ENCODE results near the gene MCUR1.

The MCUR1 gene

GRCh38 chr6:13760307-13761304, 53.8 kb downstream of the MCUR1 start:
- Histone ChIP-seq H3K18ac (ENCODE audit: low read depth in 1 of 2, low read length in 2 of 2) (no peak overlapping the region), H3K9ac (ENCODE audit: low read length) (peak overlapping the region; percentile 79), H2AK5ac (ENCODE audit: low read length, severe bottlenecking) (no peak overlapping the region), H4K8ac (ENCODE audit: low read length) (no peak overlapping the region), H3K4me2 (ENCODE audit: low read length, poor library complexity, severe bottlenecking) (no peak overlapping the region), H3K14ac (ENCODE audit: low read length in 2 of 2) (no peak overlapping the region), H3K9me3 (ENCODE audit: control insufficient read depth, low read length) (no peaks in the 10 kb centered on the region), H3K27ac (ENCODE audit: low read length, poor library complexity, severe bottlenecking) (no peak overlapping the region), H3K4me1 (ENCODE audit: control insufficient read depth, insufficient read depth, low read depth, low read length) (no peaks in the 10 kb centered on the region), H2AFZ (ENCODE audit: low read depth, low read length) (no peak overlapping the region), H2BK15ac (ENCODE audit: low read depth, poor library complexity, severe bottlenecking) (no peak overlapping the region), H3K4ac (ENCODE audit: low read depth in 1 of 2, low read length in 2 of 2) (peak overlapping the region in 1 of 2 experiments; percentile 28), H3K23ac (ENCODE audit: low read length in 2 of 2) (no peak overlapping the region), H3K36me3 (ENCODE audit: control insufficient read depth in 1 of 2, insufficient read depth in 2 of 2, low read depth in 1 of 2, low read length in 2 of 2) (no peaks in the 10 kb centered on the region), H4K91ac (ENCODE audit: low read length) (no peak overlapping the region), H2BK5ac (ENCODE audit: low read depth, low read length, poor library complexity, severe bottlenecking) (no peak overlapping the region), H3K79me1 (replicated peaks; ENCODE audit: low read length, poor library complexity, severe bottlenecking) (no peaks in the 10 kb centered on the region), H2BK12ac (ENCODE audit: low read length in 2 of 2) (no peak overlapping the region), H3K4me3 (ENCODE audit: insufficient read depth in 1 of 2, low read depth in 1 of 2, low read length in 2 of 2) (peak overlapping the region in 1 of 2 experiments; percentile 40), H2BK120ac (ENCODE audit: low read depth, low read length) (no peak overlapping the region), H3K27me3 (ENCODE audit: control insufficient read depth in 1 of 2, insufficient read depth in 1 of 2, low read length in 2 of 2) (no peaks in the 10 kb centered on the region)
- WGBS: 82% methylated on average over 11 of the region's 11 CpGs
- no peak for DNase-seq

GRCh38 chr6:13759025-13759424, 55.3 kb downstream of the MCUR1 start:
- Histone ChIP-seq H2BK5ac (ENCODE audit: low read depth, low read length, poor library complexity, severe bottlenecking) (no peak overlapping the region), H3K4me2 (ENCODE audit: low read length, poor library complexity, severe bottlenecking) (no peak overlapping the region), H2AK5ac (ENCODE audit: low read length, severe bottlenecking) (no peak overlapping the region), H3K4me1 (ENCODE audit: control insufficient read depth, insufficient read depth, low read depth, low read length) (no peaks in the 10 kb centered on the region), H3K9ac (ENCODE audit: low read length) (no peak overlapping the region), H2AFZ (ENCODE audit: low read depth, low read length) (no peak overlapping the region), H3K79me1 (replicated peaks; ENCODE audit: low read length, poor library complexity, severe bottlenecking) (no peaks in the 10 kb centered on the region), H2BK15ac (ENCODE audit: low read depth, poor library complexity, severe bottlenecking) (no peak overlapping the region), H2BK120ac (ENCODE audit: low read depth, low read length) (no peak overlapping the region), H3K27me3 (ENCODE audit: control insufficient read depth in 1 of 2, insufficient read depth in 1 of 2, low read length in 2 of 2) (no peaks in the 10 kb centered on the region), H3K4ac (ENCODE audit: low read depth in 1 of 2, low read length in 2 of 2) (no peak overlapping the region), H3K27ac (ENCODE audit: low read length, poor library complexity, severe bottlenecking) (no peak overlapping the region), H3K18ac (ENCODE audit: low read depth in 1 of 2, low read length in 2 of 2) (no peak overlapping the region), H4K8ac (ENCODE audit: low read length) (no peak overlapping the region), H4K91ac (ENCODE audit: low read length) (peak overlapping the region; percentile 71), H3K36me3 (ENCODE audit: control insufficient read depth in 1 of 2, insufficient read depth in 2 of 2, low read depth in 1 of 2, low read length in 2 of 2) (no peaks in the 10 kb centered on the region), H3K4me3 (ENCODE audit: insufficient read depth in 1 of 2, low read depth in 1 of 2, low read length in 2 of 2) (no peak overlapping the region), H3K14ac (ENCODE audit: low read length in 2 of 2) (no peak overlapping the region), H3K9me3 (ENCODE audit: control insufficient read depth, low read length) (no peaks in the 10 kb centered on the region), H3K23ac (ENCODE audit: low read length in 2 of 2) (no peak overlapping the region), H2BK12ac (ENCODE audit: low read length in 2 of 2) (peak overlapping the region in 1 of 2 experiments; percentile 52)
- DNase-seq: no peak
- WGBS: 82% methylated on average over 6 of the region's 6 CpGs

DNA sequence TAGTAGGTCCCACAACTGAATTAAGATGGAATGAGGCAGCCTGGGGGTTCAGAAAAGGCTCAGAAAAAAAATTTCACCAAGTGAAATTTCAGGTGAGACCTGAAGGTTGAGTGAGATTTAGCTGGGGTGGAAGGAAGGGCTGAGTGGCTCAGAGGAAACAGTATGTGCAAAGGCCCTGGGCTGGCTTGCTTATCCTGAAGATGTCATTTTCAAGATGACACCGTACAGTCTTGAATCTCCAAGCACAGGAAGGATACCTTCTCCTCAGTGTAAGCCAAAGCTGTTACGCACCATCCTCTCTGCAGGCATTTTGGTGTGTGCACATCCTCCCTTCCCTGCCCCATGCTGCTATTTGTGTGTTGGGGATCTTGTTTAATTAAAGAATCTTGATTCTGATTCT, 59.7 kb downstream of the MCUR1 start:
- Histone ChIP-seq H3K4me2 (ENCODE audit: low read length, poor library complexity, severe bottlenecking) (no peak overlapping the region), H3K27ac (ENCODE audit: low read length, poor library complexity, severe bottlenecking) (no peak overlapping the region), H2AFZ (ENCODE audit: low read depth, low read length) (no peak overlapping the region), H2AK5ac (ENCODE audit: low read length, severe bottlenecking) (no peak overlapping the region), H3K9me3 (ENCODE audit: control insufficient read depth, low read length) (no peaks in the 10 kb centered on the region), H3K23ac (ENCODE audit: low read length in 2 of 2) (no peak overlapping the region), H3K4ac (ENCODE audit: low read depth in 1 of 2, low read length in 2 of 2) (no peak overlapping the region), H2BK5ac (ENCODE audit: low read depth, low read length, poor library complexity, severe bottlenecking) (no peak overlapping the region), H3K79me1 (replicated peaks; ENCODE audit: low read length, poor library complexity, severe bottlenecking) (no peaks in the 10 kb centered on the region), H4K91ac (ENCODE audit: low read length) (no peak overlapping the region), H3K4me1 (ENCODE audit: control insufficient read depth, insufficient read depth, low read depth, low read length) (no peaks in the 10 kb centered on the region), H3K14ac (ENCODE audit: low read length in 2 of 2) (no peak overlapping the region), H2BK12ac (ENCODE audit: low read length in 2 of 2) (no peak overlapping the region), H3K4me3 (ENCODE audit: insufficient read depth in 1 of 2, low read depth in 1 of 2, low read length in 2 of 2) (no peak overlapping the region), H4K8ac (ENCODE audit: low read length) (no peak overlapping the region), H3K36me3 (ENCODE audit: control insufficient read depth in 1 of 2, insufficient read depth in 2 of 2, low read depth in 1 of 2, low read length in 2 of 2) (no peaks in the 10 kb centered on the region), H2BK15ac (ENCODE audit: low read depth, poor library complexity, severe bottlenecking) (no peak overlapping the region), H3K27me3 (ENCODE audit: control insufficient read depth in 1 of 2, insufficient read depth in 1 of 2, low read length in 2 of 2) (no peaks in the 10 kb centered on the region), H3K18ac (ENCODE audit: low read depth in 1 of 2, low read length in 2 of 2) (no peak overlapping the region), H2BK120ac (ENCODE audit: low read depth, low read length) (no peak overlapping the region), H3K9ac (ENCODE audit: low read length) (no peak overlapping the region)
- DNase-seq: no peak
- 94% methylated on average over 2 of the region's 2 CpGs for WGBS

DNA sequence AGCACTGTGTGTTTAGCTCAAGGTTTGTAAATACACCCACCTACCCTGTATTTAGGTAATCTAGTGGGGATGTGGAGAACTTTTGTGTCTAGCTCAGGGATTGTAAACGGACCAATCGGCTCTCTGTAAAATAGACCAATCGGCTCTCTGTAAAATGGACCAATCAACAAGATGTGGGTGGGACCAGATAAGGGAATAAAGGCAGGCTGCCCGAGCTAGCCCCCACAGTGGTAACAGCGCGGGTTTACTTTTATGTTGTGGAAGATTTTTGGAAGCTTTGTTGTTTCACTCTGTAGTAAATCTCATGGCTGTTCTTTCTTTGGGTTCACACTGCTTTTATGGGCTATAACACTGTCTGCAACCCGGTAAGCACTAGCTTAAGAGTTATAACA, 70.6 kb downstream of the MCUR1 start:
- Histone ChIP-seq H3K4me1 (ENCODE audit: control insufficient read depth, insufficient read depth, low read depth, low read length) (no peaks in the 10 kb centered on the region), H3K4ac (ENCODE audit: low read depth in 1 of 2, low read length in 2 of 2) (no peak overlapping the region), H3K9ac (ENCODE audit: low read length) (no peak overlapping the region), H2AK5ac (ENCODE audit: low read length, severe bottlenecking) (no peak overlapping the region), H3K23ac (ENCODE audit: low read length in 2 of 2) (no peak overlapping the region), H3K14ac (ENCODE audit: low read length in 2 of 2) (no peak overlapping the region), H3K36me3 (ENCODE audit: control insufficient read depth in 1 of 2, insufficient read depth in 2 of 2, low read depth in 1 of 2, low read length in 2 of 2) (no peaks in the 10 kb centered on the region), H3K18ac (ENCODE audit: low read depth in 1 of 2, low read length in 2 of 2) (no peak overlapping the region), H3K27me3 (ENCODE audit: control insufficient read depth in 1 of 2, insufficient read depth in 1 of 2, low read length in 2 of 2) (no peaks in the 10 kb centered on the region), H4K8ac (ENCODE audit: low read length) (no peak overlapping the region), H2BK120ac (ENCODE audit: low read depth, low read length) (no peak overlapping the region), H2BK12ac (ENCODE audit: low read length in 2 of 2) (no peak overlapping the region), H3K79me1 (replicated peaks; ENCODE audit: low read length, poor library complexity, severe bottlenecking) (no peaks in the 10 kb centered on the region), H3K4me2 (ENCODE audit: low read length, poor library complexity, severe bottlenecking) (no peak overlapping the region), H2AFZ (ENCODE audit: low read depth, low read length) (no peak overlapping the region), H3K27ac (ENCODE audit: low read length, poor library complexity, severe bottlenecking) (no peak overlapping the region), H3K4me3 (ENCODE audit: insufficient read depth in 1 of 2, low read depth in 1 of 2, low read length in 2 of 2) (no peak overlapping the region), H2BK15ac (ENCODE audit: low read depth, poor library complexity, severe bottlenecking) (no peak overlapping the region), H3K9me3 (ENCODE audit: control insufficient read depth, low read length) (no peaks in the 10 kb centered on the region), H4K91ac (ENCODE audit: low read length) (no peak overlapping the region), H2BK5ac (ENCODE audit: low read depth, low read length, poor library complexity, severe bottlenecking) (no peak overlapping the region)
- 95% methylated on average over 7 of the region's 7 CpGs for WGBS
- no peak for DNase-seq

All from mesenchymal stem cell (in vitro differentiated cells and primary cell).